NCI-H82 treated with DMSO at 0.1 percent for 48 hours (cell line): ENCODE data around the gene AQP12A.
"Not testable (repeated sequence)": the region's sequence is repeated elsewhere in the genome, so short reads cannot be mapped to it uniquely, and the experiment has no call there.

ENCODE experiments used
- DNase-seq: peaks from one replicate; lab custom pipeline; 2025; ENCODE audit not compliant: unreplicated experiment; lab: John Stamatoyannopoulos, UW

The AQP12A gene

GRCh38 chr2:240659883-240660282 lies 31.8 kb upstream of the AQP12A start:
- DNase-seq, result not testable (repeated sequence)

- no peak for DNase-seq
Measured at GRCh38 chr2:240662681-240663080, 29.0 kb upstream of the AQP12A start.

- DNase-seq, result no peak
Measured at GRCh38 chr2:240663546-240664190, 28.0 kb upstream of the AQP12A start.

- no peak for DNase-seq
Measured at GRCh38 chr2:240664622-240665021, 27.0 kb upstream of the AQP12A start.

- DNase-seq, result no peak
Measured at GRCh38 chr2:240670402-240670801, 21.3 kb upstream of the AQP12A start.

GRCh38 chr2:240670950-240671349 lies 20.7 kb upstream of the AQP12A start:
- DNase-seq, result no peak

- no peak for DNase-seq
Measured at GRCh38 chr2:240672076-240672700, 19.5 kb upstream of the AQP12A start.

- no peak for DNase-seq
Measured at GRCh38 chr2:240672701-240673190, 18.9 kb upstream of the AQP12A start.

- DNase-seq, result not testable (repeated sequence)
Measured at GRCh38 chr2:240674461-240675184, 17.0 kb upstream of the AQP12A start.

GRCh38 chr2:240675345-240675744 lies 16.3 kb upstream of the AQP12A start:
- DNase-seq, result not testable (repeated sequence)

GRCh38 chr2:240678043-240678442 lies 13.6 kb upstream of the AQP12A start:
- not testable (repeated sequence) for DNase-seq

GRCh38 chr2:240678909-240679308 lies 12.8 kb upstream of the AQP12A start:
- not testable (repeated sequence) for DNase-seq

- DNase-seq, result not testable (repeated sequence)
Measured at GRCh38 chr2:240680185-240680584, 11.5 kb upstream of the AQP12A start.

GRCh38 chr2:240682431-240683224 lies 9.0 kb upstream of the AQP12A start, which contains the start of gene AQP12B:
TSS of gene AQP12B (minus strand) at chr2:240682885. CDS start at chr2:240682837, 48 bp downstream.
- not testable (repeated sequence) for DNase-seq

GRCh38 chr2:240683329-240683979 lies 8.2 kb upstream of the AQP12A start:
- not testable (repeated sequence) for DNase-seq

GRCh38 chr2:240683980-240684728 lies 7.5 kb upstream of the AQP12A start:
- DNase-seq, result not testable (repeated sequence)

GRCh38 chr2:240685771-240686371 lies 5.8 kb upstream of the AQP12A start:
- no peak for DNase-seq

GRCh38 chr2:240686460-240686859 lies 5.2 kb upstream of the AQP12A start:
- DNase-seq, result no peak

GRCh38 chr2:240687045-240687740 lies 4.5 kb upstream of the AQP12A start:
- no peak for DNase-seq
